HL-60 (cell line): ENCODE data around the gene SMIM17.

ENCODE experiments used
- GABPA ChIP-seq: IDR thresholded peaks from 2 replicates; pipeline ENCODE4 v1.6.1; 2012; ENCODE audit warnings: low read depth
- POLR2AphosphoS5 ChIP-seq: IDR thresholded peaks from 2 replicates; pipeline ENCODE4 v1.6.1; 2012; ENCODE audit warnings: low read depth
- SPI1 ChIP-seq: IDR thresholded peaks from 2 replicates; pipeline ENCODE4 v1.6.1; 2012; ENCODE audit warnings: low read depth, mild to moderate bottlenecking, borderline replicate concordance
- TF ChIP-seq, protein P1 (sequence below): IDR thresholded peaks from one replicate; pipeline ENCODE4 v1.5.1; 2011; ENCODE audit warnings: low read length, control low read depth, inconsistent platforms; ENCODE audit not compliant: insufficient read depth
- TF ChIP-seq, protein P2 (sequence below): IDR thresholded peaks from 2 replicates; pipeline ENCODE4 v1.6.1; 2012; ENCODE audit warnings: low read depth; ENCODE audit not compliant: insufficient replicate concordance

DNA sequence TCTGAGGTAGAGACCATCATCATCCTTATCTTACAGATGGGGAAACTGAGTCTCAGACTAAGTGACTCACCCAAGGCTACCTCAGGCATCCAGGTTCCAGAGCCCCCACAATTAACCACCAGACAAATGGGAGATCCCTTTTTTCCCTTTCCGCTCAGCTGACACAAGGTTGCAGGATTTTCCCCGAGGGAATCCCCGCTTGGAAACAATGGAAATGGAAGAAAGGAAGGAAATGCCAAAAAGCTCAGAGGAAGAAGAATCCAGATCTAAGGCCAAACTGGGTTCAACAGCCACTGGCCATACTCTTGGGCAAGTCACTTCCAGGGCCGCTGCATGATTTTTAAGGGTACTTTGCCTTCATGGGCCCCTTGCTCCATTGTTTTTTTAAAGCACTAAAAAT is 46.3 kb upstream of the SMIM17 start:
- TF ChIP-seq, protein P1, sequence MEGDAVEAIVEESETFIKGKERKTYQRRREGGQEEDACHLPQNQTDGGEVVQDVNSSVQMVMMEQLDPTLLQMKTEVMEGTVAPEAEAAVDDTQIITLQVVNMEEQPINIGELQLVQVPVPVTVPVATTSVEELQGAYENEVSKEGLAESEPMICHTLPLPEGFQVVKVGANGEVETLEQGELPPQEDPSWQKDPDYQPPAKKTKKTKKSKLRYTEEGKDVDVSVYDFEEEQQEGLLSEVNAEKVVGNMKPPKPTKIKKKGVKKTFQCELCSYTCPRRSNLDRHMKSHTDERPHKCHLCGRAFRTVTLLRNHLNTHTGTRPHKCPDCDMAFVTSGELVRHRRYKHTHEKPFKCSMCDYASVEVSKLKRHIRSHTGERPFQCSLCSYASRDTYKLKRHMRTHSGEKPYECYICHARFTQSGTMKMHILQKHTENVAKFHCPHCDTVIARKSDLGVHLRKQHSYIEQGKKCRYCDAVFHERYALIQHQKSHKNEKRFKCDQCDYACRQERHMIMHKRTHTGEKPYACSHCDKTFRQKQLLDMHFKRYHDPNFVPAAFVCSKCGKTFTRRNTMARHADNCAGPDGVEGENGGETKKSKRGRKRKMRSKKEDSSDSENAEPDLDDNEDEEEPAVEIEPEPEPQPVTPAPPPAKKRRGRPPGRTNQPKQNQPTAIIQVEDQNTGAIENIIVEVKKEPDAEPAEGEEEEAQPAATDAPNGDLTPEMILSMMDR: no peak
- TF ChIP-seq GABPA (no peak), POLR2AphosphoS5 (no peak), SPI1 (no peak)
- TF ChIP-seq, protein P2, sequence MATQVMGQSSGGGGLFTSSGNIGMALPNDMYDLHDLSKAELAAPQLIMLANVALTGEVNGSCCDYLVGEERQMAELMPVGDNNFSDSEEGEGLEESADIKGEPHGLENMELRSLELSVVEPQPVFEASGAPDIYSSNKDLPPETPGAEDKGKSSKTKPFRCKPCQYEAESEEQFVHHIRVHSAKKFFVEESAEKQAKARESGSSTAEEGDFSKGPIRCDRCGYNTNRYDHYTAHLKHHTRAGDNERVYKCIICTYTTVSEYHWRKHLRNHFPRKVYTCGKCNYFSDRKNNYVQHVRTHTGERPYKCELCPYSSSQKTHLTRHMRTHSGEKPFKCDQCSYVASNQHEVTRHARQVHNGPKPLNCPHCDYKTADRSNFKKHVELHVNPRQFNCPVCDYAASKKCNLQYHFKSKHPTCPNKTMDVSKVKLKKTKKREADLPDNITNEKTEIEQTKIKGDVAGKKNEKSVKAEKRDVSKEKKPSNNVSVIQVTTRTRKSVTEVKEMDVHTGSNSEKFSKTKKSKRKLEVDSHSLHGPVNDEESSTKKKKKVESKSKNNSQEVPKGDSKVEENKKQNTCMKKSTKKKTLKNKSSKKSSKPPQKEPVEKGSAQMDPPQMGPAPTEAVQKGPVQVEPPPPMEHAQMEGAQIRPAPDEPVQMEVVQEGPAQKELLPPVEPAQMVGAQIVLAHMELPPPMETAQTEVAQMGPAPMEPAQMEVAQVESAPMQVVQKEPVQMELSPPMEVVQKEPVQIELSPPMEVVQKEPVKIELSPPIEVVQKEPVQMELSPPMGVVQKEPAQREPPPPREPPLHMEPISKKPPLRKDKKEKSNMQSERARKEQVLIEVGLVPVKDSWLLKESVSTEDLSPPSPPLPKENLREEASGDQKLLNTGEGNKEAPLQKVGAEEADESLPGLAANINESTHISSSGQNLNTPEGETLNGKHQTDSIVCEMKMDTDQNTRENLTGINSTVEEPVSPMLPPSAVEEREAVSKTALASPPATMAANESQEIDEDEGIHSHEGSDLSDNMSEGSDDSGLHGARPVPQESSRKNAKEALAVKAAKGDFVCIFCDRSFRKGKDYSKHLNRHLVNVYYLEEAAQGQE: no peak
